Measurements from ENCODE around the gene FAAP100. TPM values are rescaled to one million over a fixed set of nuclear protein-coding genes. Genes with fewer than 3 reads are reported as not detected.

FAAP100 gene
- polyA plus RNA-seq, 1 donor from 2014 or later: 56.3 TPM

DNA sequence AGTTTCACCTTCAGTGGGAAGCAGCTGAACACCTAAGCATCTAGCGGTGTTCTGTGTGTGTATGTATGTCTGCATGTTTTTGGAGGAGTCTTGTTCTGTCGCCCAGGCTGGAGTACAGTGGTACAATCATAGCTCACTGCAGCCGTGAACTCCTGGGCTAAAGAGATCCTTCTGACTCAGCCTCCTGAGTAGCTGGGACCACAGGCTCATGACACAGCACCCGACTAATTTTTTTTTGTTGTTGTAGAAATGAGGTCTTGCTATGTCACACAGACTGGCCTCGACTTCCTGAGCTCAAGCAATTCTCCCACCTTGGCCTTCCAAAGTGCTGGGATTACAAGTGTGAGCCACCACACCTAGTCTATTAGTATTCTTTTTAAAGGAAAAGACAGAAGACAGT is 30.2 kb upstream of the FAAP100 start:
- Histone ChIP-seq H3K4me2 (ENCODE audit: low read length) (no peak overlapping the region), H3K9ac (ENCODE audit: low read length) (no peak overlapping the region), H3K9me2 (ENCODE audit: insufficient read depth, low read length) (no peaks in the 10 kb centered on the region), H3K9me3 (ENCODE audit: low read length) (no peaks in the 10 kb centered on the region), H3F3A (ENCODE audit: insufficient read depth, low read length, poor library complexity, severe bottlenecking) (no peaks in the 10 kb centered on the region), H3K4me3 (ENCODE audit: low read length) (no peak overlapping the region), H3K79me2 (replicated peaks; ENCODE audit: insufficient read depth, low read length) (no peaks in the 10 kb centered on the region), H3K27me3 (ENCODE audit: insufficient read depth, low read depth, low read length) (no peaks in the 10 kb centered on the region), H2AFZ (ENCODE audit: low read depth, low read length) (no peak overlapping the region), H3K36me3 (ENCODE audit: insufficient read depth, low read length) (peaks cover 4% of the 10 kb centered on the region), H3K27ac (ENCODE audit: low read length) (no peak overlapping the region), H4K20me1 (ENCODE audit: insufficient read depth) (no peaks in the 10 kb centered on the region)
- TF ChIP-seq, protein P1, sequence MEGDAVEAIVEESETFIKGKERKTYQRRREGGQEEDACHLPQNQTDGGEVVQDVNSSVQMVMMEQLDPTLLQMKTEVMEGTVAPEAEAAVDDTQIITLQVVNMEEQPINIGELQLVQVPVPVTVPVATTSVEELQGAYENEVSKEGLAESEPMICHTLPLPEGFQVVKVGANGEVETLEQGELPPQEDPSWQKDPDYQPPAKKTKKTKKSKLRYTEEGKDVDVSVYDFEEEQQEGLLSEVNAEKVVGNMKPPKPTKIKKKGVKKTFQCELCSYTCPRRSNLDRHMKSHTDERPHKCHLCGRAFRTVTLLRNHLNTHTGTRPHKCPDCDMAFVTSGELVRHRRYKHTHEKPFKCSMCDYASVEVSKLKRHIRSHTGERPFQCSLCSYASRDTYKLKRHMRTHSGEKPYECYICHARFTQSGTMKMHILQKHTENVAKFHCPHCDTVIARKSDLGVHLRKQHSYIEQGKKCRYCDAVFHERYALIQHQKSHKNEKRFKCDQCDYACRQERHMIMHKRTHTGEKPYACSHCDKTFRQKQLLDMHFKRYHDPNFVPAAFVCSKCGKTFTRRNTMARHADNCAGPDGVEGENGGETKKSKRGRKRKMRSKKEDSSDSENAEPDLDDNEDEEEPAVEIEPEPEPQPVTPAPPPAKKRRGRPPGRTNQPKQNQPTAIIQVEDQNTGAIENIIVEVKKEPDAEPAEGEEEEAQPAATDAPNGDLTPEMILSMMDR (IDR thresholded peaks at IDR 0.05; ENCODE audit: poor library complexity, severe bottlenecking): no peak
- TF ChIP-seq EP300 (conservative IDR thresholded peaks at IDR 0.05; ENCODE audit: poor library complexity, severe bottlenecking): no peak
- TF ChIP-seq TAF1 (IDR thresholded peaks at IDR 0.05; ENCODE audit: low read depth): no peak
- TF ChIP-seq MXI1 (conservative IDR thresholded peaks at IDR 0.05; ENCODE audit: poor library complexity, severe bottlenecking): no peak
- TF ChIP-seq RAD21 (conservative IDR thresholded peaks at IDR 0.05): no peak
- TF ChIP-seq, protein P2, sequence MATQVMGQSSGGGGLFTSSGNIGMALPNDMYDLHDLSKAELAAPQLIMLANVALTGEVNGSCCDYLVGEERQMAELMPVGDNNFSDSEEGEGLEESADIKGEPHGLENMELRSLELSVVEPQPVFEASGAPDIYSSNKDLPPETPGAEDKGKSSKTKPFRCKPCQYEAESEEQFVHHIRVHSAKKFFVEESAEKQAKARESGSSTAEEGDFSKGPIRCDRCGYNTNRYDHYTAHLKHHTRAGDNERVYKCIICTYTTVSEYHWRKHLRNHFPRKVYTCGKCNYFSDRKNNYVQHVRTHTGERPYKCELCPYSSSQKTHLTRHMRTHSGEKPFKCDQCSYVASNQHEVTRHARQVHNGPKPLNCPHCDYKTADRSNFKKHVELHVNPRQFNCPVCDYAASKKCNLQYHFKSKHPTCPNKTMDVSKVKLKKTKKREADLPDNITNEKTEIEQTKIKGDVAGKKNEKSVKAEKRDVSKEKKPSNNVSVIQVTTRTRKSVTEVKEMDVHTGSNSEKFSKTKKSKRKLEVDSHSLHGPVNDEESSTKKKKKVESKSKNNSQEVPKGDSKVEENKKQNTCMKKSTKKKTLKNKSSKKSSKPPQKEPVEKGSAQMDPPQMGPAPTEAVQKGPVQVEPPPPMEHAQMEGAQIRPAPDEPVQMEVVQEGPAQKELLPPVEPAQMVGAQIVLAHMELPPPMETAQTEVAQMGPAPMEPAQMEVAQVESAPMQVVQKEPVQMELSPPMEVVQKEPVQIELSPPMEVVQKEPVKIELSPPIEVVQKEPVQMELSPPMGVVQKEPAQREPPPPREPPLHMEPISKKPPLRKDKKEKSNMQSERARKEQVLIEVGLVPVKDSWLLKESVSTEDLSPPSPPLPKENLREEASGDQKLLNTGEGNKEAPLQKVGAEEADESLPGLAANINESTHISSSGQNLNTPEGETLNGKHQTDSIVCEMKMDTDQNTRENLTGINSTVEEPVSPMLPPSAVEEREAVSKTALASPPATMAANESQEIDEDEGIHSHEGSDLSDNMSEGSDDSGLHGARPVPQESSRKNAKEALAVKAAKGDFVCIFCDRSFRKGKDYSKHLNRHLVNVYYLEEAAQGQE (IDR thresholded peaks at IDR 0.05; ENCODE audit: borderline replicate concordance): no peak
- no peak for TF ChIP-seq POLR2AphosphoS5 (IDR thresholded peaks at IDR 0.05)
- no peak for TF ChIP-seq SMC3 (conservative IDR thresholded peaks at IDR 0.05; ENCODE audit: poor library complexity)
- no peak for TF ChIP-seq EZH2 (IDR thresholded peaks at IDR 0.05; ENCODE audit: borderline replicate concordance, insufficient read depth, low read length, poor library complexity, severe bottlenecking)

DNA sequence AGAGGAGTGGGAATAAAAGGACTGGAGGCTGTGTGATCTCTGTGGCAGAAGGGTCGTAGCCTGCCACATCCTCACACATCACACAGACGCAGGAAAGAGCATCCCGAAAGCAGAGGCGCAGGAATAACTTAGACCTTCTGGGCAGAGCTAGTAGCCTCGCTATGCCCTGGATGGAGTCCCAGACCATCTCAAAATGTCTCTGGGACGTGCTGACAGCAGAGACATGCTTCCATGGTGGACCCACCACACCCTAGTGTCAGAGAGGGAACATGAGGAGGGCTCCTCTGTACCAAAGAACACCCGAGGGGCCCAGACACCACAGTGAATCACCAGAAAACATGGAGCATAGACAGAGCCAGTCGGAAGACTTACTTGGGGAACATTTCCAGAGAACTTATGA is 29.6 kb upstream of the FAAP100 start:
- Histone ChIP-seq H3K27me3 (ENCODE audit: insufficient read depth, low read depth, low read length) (no peaks in the 10 kb centered on the region), H3K4me3 (ENCODE audit: low read length) (no peak overlapping the region), H3K9me3 (ENCODE audit: low read length) (no peaks in the 10 kb centered on the region), H3K36me3 (ENCODE audit: insufficient read depth, low read length) (peaks cover 4% of the 10 kb centered on the region), H2AFZ (ENCODE audit: low read depth, low read length) (no peak overlapping the region), H4K20me1 (ENCODE audit: insufficient read depth) (no peaks in the 10 kb centered on the region), H3K9ac (ENCODE audit: low read length) (no peak overlapping the region), H3K9me2 (ENCODE audit: insufficient read depth, low read length) (no peaks in the 10 kb centered on the region), H3K27ac (ENCODE audit: low read length) (no peak overlapping the region), H3F3A (ENCODE audit: insufficient read depth, low read length, poor library complexity, severe bottlenecking) (no peaks in the 10 kb centered on the region), H3K4me2 (ENCODE audit: low read length) (no peak overlapping the region), H3K79me2 (replicated peaks; ENCODE audit: insufficient read depth, low read length) (no peaks in the 10 kb centered on the region)
- TF ChIP-seq, protein P1 (IDR thresholded peaks at IDR 0.05; ENCODE audit: poor library complexity, severe bottlenecking): no peak
- TF ChIP-seq MXI1 (conservative IDR thresholded peaks at IDR 0.05; ENCODE audit: poor library complexity, severe bottlenecking) (no peak), POLR2AphosphoS5 (IDR thresholded peaks at IDR 0.05) (no peak), EP300 (conservative IDR thresholded peaks at IDR 0.05; ENCODE audit: poor library complexity, severe bottlenecking) (no peak), SMC3 (conservative IDR thresholded peaks at IDR 0.05; ENCODE audit: poor library complexity) (no peak), TAF1 (IDR thresholded peaks at IDR 0.05; ENCODE audit: low read depth) (no peak), EZH2 (IDR thresholded peaks at IDR 0.05; ENCODE audit: borderline replicate concordance, insufficient read depth, low read length, poor library complexity, severe bottlenecking) (no peak), RAD21 (conservative IDR thresholded peaks at IDR 0.05) (no peak)
- TF ChIP-seq, protein P2 (IDR thresholded peaks at IDR 0.05; ENCODE audit: borderline replicate concordance): no peak
